Kidney epithelial cell (primary cell): Measurements from ENCODE around the gene GSKIP. TPM values are rescaled to one million over a fixed set of nuclear protein-coding genes. Genes with fewer than 3 reads are reported as not detected.
A peak's percentile ranks its signal among the peaks of the same experiment; 100 is the strongest.

Source experiments
- DNase-seq: peaks from one replicate; pipeline ENCODE4 v3.0.0-alpha.2; 2010; ENCODE audit warnings: low read depth
- H3K27me3 ChIP-seq: 2 replicates; pipeline ENCODE4 v1.6.0; 2011; ENCODE audit warnings: low read length; ENCODE audit not compliant: control insufficient read depth, insufficient read depth
- H3K36me3 ChIP-seq: 2 replicates; pipeline ENCODE4 v1.5.1; 2011; ENCODE audit warnings: low read length; ENCODE audit not compliant: control insufficient read depth, insufficient read depth
- H3K4me3 ChIP-seq: 2 replicates; pipeline ENCODE4 v1.5.1; 2011; ENCODE audit warnings: low read depth, mild to moderate bottlenecking, control low read depth, low read length
- CTCF ChIP-seq: IDR thresholded peaks from 2 replicates; pipeline ENCODE4 v1.5.1; 2011; ENCODE audit warnings: mild to moderate bottlenecking, moderate library complexity, low read length, control low read depth, inconsistent platforms; ENCODE audit not compliant: insufficient read depth, poor library complexity, severe bottlenecking
- total RNA-seq: library from RNA; depleted of rRNA; stranded (reverse); fragments of >200 nt; gene quantifications from 2 replicates; pipeline ENCODE4 v1.2.3, GENCODE V29; 2015

Gene GSKIP
- total RNA-seq, 1 donor from 2014 or later = 42.8 TPM

GRCh38 chr14:96354246-96354645 is 9.1 kb upstream of the GSKIP start:
- no peak for DNase-seq
- Histone ChIP-seq H3K4me3 (no peak overlapping the region), H3K36me3 (no peaks in the 10 kb centered on the region), H3K27me3 (no peaks in the 10 kb centered on the region)
- TF ChIP-seq CTCF = no peak

- TF ChIP-seq CTCF = no peak
These were observed 6.1 kb upstream of the GSKIP start for GRCh38 chr14:96357216-96357615.

GRCh38 chr14:96359959-96360358 is 3.4 kb upstream of the GSKIP start:
- Histone ChIP-seq H3K27me3 (no peaks in the 10 kb centered on the region), H3K36me3 (no peaks in the 10 kb centered on the region), H3K4me3 (no peak overlapping the region)
- TF ChIP-seq CTCF = no peak
- no peak for DNase-seq

More at GRCh38 chr14:96357216-96357615, 6.1 kb upstream of the GSKIP start:
- Histone ChIP-seq H3K36me3 (no peaks in the 10 kb centered on the region), H3K27me3 (no peaks in the 10 kb centered on the region), H3K4me3 (no peak overlapping the region)
- DNase-seq = no peak

GRCh38 chr14:96362071-96362964 is 1.0 kb upstream of the GSKIP start:
- Histone ChIP-seq H3K36me3 (no peaks in the 10 kb centered on the region), H3K4me3 (peak overlapping the region; percentile 97), H3K27me3 (no peaks in the 10 kb centered on the region)
- no peak for TF ChIP-seq CTCF
- DNase-seq = peak; percentile 14

GRCh38 chr14:96363751-96364336 is 518 bp downstream of the GSKIP start:
- H3K4me3 ChIP-seq = peak overlapping the region; percentile 97
- no peaks in the 10 kb centered on the region for H3K36me3 ChIP-seq
- H3K27me3 ChIP-seq = no peaks in the 10 kb centered on the region
- DNase-seq = peak; percentile 19
- TF ChIP-seq CTCF = no peak

GRCh38 chr14:96364962-96365361 is 1.6 kb downstream of the GSKIP start:
- no peak for DNase-seq
- H3K27me3 ChIP-seq = no peaks in the 10 kb centered on the region
- no peak for TF ChIP-seq CTCF
- H3K36me3 ChIP-seq = no peaks in the 10 kb centered on the region
- H3K4me3 ChIP-seq = no peak overlapping the region
